Caco-2 (cell line): ENCODE measurements around the gene PTPN3. TPM values are rescaled to one million over a fixed set of nuclear protein-coding genes. Genes with fewer than 3 reads are reported as not detected.

Source experiments
- BruUV-seq: library from RNA; stranded (reverse); fragments of 400-500 nt; replicated peaks from 2 replicates; lab custom pipeline; 2021; lab: Mats Ljungman, UMichigan
- CTCF ChIA-PET: fragments of 300-600 bp; sonication (Branson Sonifier 250); formaldehyde crosslinking; loops from one replicate; lab custom pipeline; 2022; ENCODE audit warnings: antibody characterized with exemption; lab: Charles Lee
- POLR2A ChIA-PET: fragments of 300-600 bp; sonication (Branson Sonifier 250); formaldehyde crosslinking; loops from one replicate; lab custom pipeline; 2022; ENCODE audit warnings: antibody characterized with exemption; lab: Charles Lee
- DNase-seq, 2 experiments: peaks; one replicate each; pipeline versions ENCODE4 v3.0.0 to v3.0.0-alpha.2; 2020 to 2022
- H3K27me3 ChIP-seq: replicated peaks from 2 replicates; pipeline ENCODE4 v1.6.0; 2011; ENCODE audit warnings: low read length; ENCODE audit not compliant: control insufficient read depth, insufficient read depth
- H3K36me3 ChIP-seq: 2 replicates; pipeline ENCODE4 v1.5.1; 2011; ENCODE audit warnings: low read length; ENCODE audit not compliant: control insufficient read depth, insufficient read depth
- H3K4me1 ChIP-seq: fragments of 250-450 bp; sonication (Bioruptor Pico); 2 replicates; pipeline ENCODE4 v1.5.1; 2020; ENCODE audit warnings: mild to moderate bottlenecking
- H3K4me3 ChIP-seq: 2 replicates; pipeline ENCODE4 v1.5.1; 2011; ENCODE audit warnings: low read depth, mild to moderate bottlenecking, control low read depth, low read length
- H3K9me3 ChIP-seq: fragments of 250-450 bp; sonication (Bioruptor Pico); 2 replicates; pipeline ENCODE4 v1.5.1; 2020; ENCODE audit warnings: mild to moderate bottlenecking, moderate library complexity
- H3K27ac Mint-ChIP-seq: one replicate; pipeline ENCODE4 v1.8.0; 2022; ENCODE audit warnings: mixed read lengths; ENCODE audit not compliant: unreplicated experiment
- H3K27me3 Mint-ChIP-seq: one replicate; pipeline ENCODE4 v1.8.0; 2022; ENCODE audit warnings: mixed read lengths; ENCODE audit not compliant: insufficient read depth, unreplicated experiment
- H3K36me3 Mint-ChIP-seq: one replicate; pipeline ENCODE4 v1.8.0; 2022; ENCODE audit warnings: mild to moderate bottlenecking, mixed read lengths; ENCODE audit not compliant: insufficient read depth, unreplicated experiment
- H3K4me1 Mint-ChIP-seq: one replicate; pipeline ENCODE4 v1.8.0; 2022; ENCODE audit warnings: low read depth, mixed read lengths; ENCODE audit not compliant: unreplicated experiment
- H3K4me3 Mint-ChIP-seq: one replicate; pipeline ENCODE4 v1.8.0; 2022; ENCODE audit warnings: mild to moderate bottlenecking, moderate library complexity, mixed read lengths; ENCODE audit not compliant: unreplicated experiment
- H3K9me3 Mint-ChIP-seq: one replicate; pipeline ENCODE4 v1.8.0; 2022; ENCODE audit warnings: mixed read lengths; ENCODE audit not compliant: unreplicated experiment
- CTCF ChIP-seq, 2 experiments: fragments of 200-600 bp in 1 of 2; IDR thresholded peaks; 1 replicate in 1 of 2; 2 replicates in 1 of 2; pipeline versions ENCODE4 v1.5.1 to v1.8.0; 2011 to 2022; ENCODE audit warnings: antibody characterized with exemption in 1 of 2, control low read depth in 1 of 2, inconsistent platforms in 1 of 2, low read depth in 1 of 2, low read length in 1 of 2, mild to moderate bottlenecking in 1 of 2, moderate library complexity in 1 of 2; ENCODE audit not compliant: insufficient read depth in 1 of 2, severe bottlenecking in 1 of 2, unreplicated experiment in 1 of 2
- intact Hi-C: fragments of 100-400 bp; cut with micrococcal nuclease; formaldehyde crosslinking; loops from one replicate; pipeline ENCODE4 v1.10.0; 2022; ENCODE audit not compliant: unreplicated experiment
- total RNA-seq: library from RNA; stranded (reverse); gene quantifications from 2 replicates; pipeline ENCODE4 v1.2.3, GENCODE V29; 2022

PTPN3 gene
- total RNA-seq, 1 experiment from 2014 or later, result 12.4 TPM

- no peak for TF ChIP-seq CTCF (IDR thresholded peaks at IDR 0.05; ENCODE audit: insufficient read depth in 1 of 2, low read depth in 1 of 2, low read length in 1 of 2, severe bottlenecking in 1 of 2, unreplicated experiment in 1 of 2)
- H3K27me3 ChIP-seq, result no peaks in the 10 kb centered on the region
- intact Hi-C loops, result no loop called here
- CTCF ChIA-PET, result no interaction called here
- H3K36me3 ChIP-seq, result no peaks in the 10 kb centered on the region; the same call in none of the 2 replicates
- H3K9me3 Mint-ChIP-seq, result no peaks in the 10 kb centered on the region
- H3K36me3 Mint-ChIP-seq, result peaks cover 41% of the 10 kb centered on the region
- no TSS peak for BruUV-seq
- H3K27ac Mint-ChIP-seq, result no peak overlapping the region
- POLR2A ChIA-PET, result no interaction called here
- no peaks in the 10 kb centered on the region for H3K9me3 ChIP-seq
- H3K27me3 Mint-ChIP-seq, result no peaks in the 10 kb centered on the region
- no peaks in the 10 kb centered on the region for H3K4me1 Mint-ChIP-seq
- no peak overlapping the region for H3K4me3 Mint-ChIP-seq
- no peaks in the 10 kb centered on the region for H3K4me1 ChIP-seq
- DNase-seq, result no peak
- H3K4me3 ChIP-seq, result no peak overlapping the region
Measured at GRCh38 chr9:109408759-109409462, 89.2 kb downstream of the PTPN3 start.

GRCh38 chr9:109403766-109404320 is 94.3 kb downstream of the PTPN3 start:
- Mint-ChIP-seq H3K4me1 (no peaks in the 10 kb centered on the region), H3K27ac (no peak overlapping the region), H3K36me3 (peaks cover 44% of the 10 kb centered on the region), H3K4me3 (no peak overlapping the region), H3K27me3 (no peaks in the 10 kb centered on the region), H3K9me3 (no peaks in the 10 kb centered on the region)
- CTCF ChIA-PET, result no interaction called here
- Histone ChIP-seq H3K9me3 (no peaks in the 10 kb centered on the region), H3K4me3 (no peak overlapping the region), H3K27me3 (no peaks in the 10 kb centered on the region), H3K36me3 (no peaks in the 10 kb centered on the region; the same call in none of the 2 replicates), H3K4me1 (no peaks in the 10 kb centered on the region)
- intact Hi-C loops, result loop anchor here (5.0 kb wide), 1 partner anchor 82 kb away; the partner anchor contains the start of gene EPB41L4B
- POLR2A ChIA-PET, result no interaction called here
- DNase-seq, result no peak
- BruUV-seq, result no TSS peak
- TF ChIP-seq CTCF (IDR thresholded peaks at IDR 0.05; ENCODE audit: insufficient read depth in 1 of 2, low read depth in 1 of 2, low read length in 1 of 2, severe bottlenecking in 1 of 2, unreplicated experiment in 1 of 2), result no peak

GRCh38 chr9:109403116-109403515 is 95.0 kb downstream of the PTPN3 start:
- TF ChIP-seq CTCF (IDR thresholded peaks at IDR 0.05; ENCODE audit: insufficient read depth in 1 of 2, low read depth in 1 of 2, low read length in 1 of 2, severe bottlenecking in 1 of 2, unreplicated experiment in 1 of 2), result no peak
- no peaks in the 10 kb centered on the region for H3K9me3 Mint-ChIP-seq
- ChIA-PET CTCF (no interaction called here), POLR2A (no interaction called here)
- peaks cover 43% of the 10 kb centered on the region for H3K36me3 Mint-ChIP-seq
- no TSS peak for BruUV-seq
- Histone ChIP-seq H3K27me3 (no peaks in the 10 kb centered on the region), H3K4me1 (no peaks in the 10 kb centered on the region), H3K4me3 (no peak overlapping the region), H3K36me3 (no peaks in the 10 kb centered on the region; the same call in none of the 2 replicates), H3K9me3 (no peaks in the 10 kb centered on the region)
- intact Hi-C loops, result loop anchor here (5.0 kb wide), 1 partner anchor 81 kb away; the partner anchor contains the start of gene EPB41L4B
- H3K27me3 Mint-ChIP-seq, result no peaks in the 10 kb centered on the region
- H3K4me1 Mint-ChIP-seq, result no peaks in the 10 kb centered on the region
- no peak overlapping the region for H3K27ac Mint-ChIP-seq
- no peak overlapping the region for H3K4me3 Mint-ChIP-seq
- DNase-seq, result no peak
